Mesothelial cell of epicardium (in vitro differentiated cells): ENCODE data around the gene CEBPB. TPM values are rescaled to one million over a fixed set of nuclear protein-coding genes. Genes with fewer than 3 reads are reported as not detected.
A peak's percentile ranks its signal among the peaks of the same experiment; 100 is the strongest.

Experiments used
- DNase-seq, 2 experiments: peaks; one replicate each; pipeline ENCODE4 v3.0.0; 2021; ENCODE audit warnings: low spot score in 2 of 2; ENCODE audit not compliant: unreplicated experiment in 2 of 2
- H3K27ac Mint-ChIP-seq: 2 replicates; pipeline ENCODE4 v1.8.0; 2021; ENCODE audit warnings: mixed read lengths
- H3K27me3 Mint-ChIP-seq: 2 replicates; pipeline ENCODE4 v1.8.0; 2021; ENCODE audit warnings: low read depth, mixed read lengths
- H3K36me3 Mint-ChIP-seq: 2 replicates; pipeline ENCODE4 v1.8.0; 2021; ENCODE audit warnings: mixed read lengths
- H3K4me1 Mint-ChIP-seq: 2 replicates; pipeline ENCODE4 v1.8.0; 2021; ENCODE audit warnings: mixed read lengths
- H3K4me3 Mint-ChIP-seq: 2 replicates; pipeline ENCODE4 v1.8.0; 2021; ENCODE audit warnings: mild to moderate bottlenecking, moderate library complexity, mixed read lengths
- H3K9me3 Mint-ChIP-seq: 2 replicates; pipeline ENCODE4 v1.8.0; 2021; ENCODE audit warnings: mixed read lengths
- CTCF ChIP-seq: fragments of 200-600 bp; sonication (generic); IDR thresholded peaks from one replicate; pipeline ENCODE4 v1.5.0; 2021; ENCODE audit warnings: antibody characterized with exemption; ENCODE audit not compliant: unreplicated experiment
- total RNA-seq: library from RNA; stranded (reverse); gene quantifications from 3 replicates; pipeline ENCODE4 v1.2.1, GENCODE V29; 2021

CEBPB gene
- total RNA-seq, 1 donor from 2014 or later, result 25.6 TPM

- Mint-ChIP-seq H3K9me3 (peaks cover 7% of the 10 kb centered on the region), H3K4me1 (peaks cover 2% of the 10 kb centered on the region), H3K27me3 (no peaks in the 10 kb centered on the region), H3K4me3 (no peak overlapping the region), H3K36me3 (peaks cover 3% of the 10 kb centered on the region), H3K27ac (no peak overlapping the region)
- no peak for DNase-seq
- no peak for TF ChIP-seq CTCF
These were observed 3.6 kb upstream of the CEBPB start for GRCh38 chr20:50186987-50187402.

DNA sequence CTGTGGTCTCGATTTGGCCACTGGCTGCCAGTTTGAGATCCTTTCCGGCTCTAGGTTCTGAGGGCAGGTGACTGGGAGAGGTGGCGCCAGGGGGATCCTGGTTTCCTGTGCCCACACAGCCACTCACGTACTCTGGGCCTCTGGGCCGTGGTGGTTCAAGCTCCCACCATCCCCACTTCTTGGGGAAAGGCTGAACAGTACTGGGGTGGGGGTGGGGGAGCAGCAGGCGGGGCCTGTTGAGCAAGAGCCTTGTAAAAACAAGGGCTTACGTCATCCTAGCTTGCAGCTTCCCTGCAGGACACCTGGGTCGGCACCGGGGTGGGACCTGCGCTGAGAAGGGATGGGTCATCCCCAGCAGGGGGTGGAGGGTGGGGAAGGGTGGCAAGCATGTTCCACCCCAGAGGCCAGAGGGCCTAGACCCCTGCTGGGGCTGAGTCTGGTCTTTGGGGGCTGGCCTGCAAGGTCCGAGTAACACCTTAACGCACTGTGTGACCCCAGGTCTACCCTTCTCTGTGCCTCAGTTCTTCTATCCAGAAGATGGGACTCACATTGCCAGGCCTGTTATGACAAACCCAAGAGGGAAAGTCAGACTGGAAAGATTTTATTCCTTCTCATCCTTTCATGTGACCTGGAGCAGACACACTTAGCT lies 3.1 kb upstream of the CEBPB start:
- Mint-ChIP-seq H3K27me3 (no peaks in the 10 kb centered on the region), H3K36me3 (peaks cover 3% of the 10 kb centered on the region), H3K4me3 (no peak overlapping the region), H3K27ac (no peak overlapping the region), H3K4me1 (peaks cover 5% of the 10 kb centered on the region), H3K9me3 (peaks cover 7% of the 10 kb centered on the region)
- no peak for TF ChIP-seq CTCF
- DNase-seq, result no peak

DNA sequence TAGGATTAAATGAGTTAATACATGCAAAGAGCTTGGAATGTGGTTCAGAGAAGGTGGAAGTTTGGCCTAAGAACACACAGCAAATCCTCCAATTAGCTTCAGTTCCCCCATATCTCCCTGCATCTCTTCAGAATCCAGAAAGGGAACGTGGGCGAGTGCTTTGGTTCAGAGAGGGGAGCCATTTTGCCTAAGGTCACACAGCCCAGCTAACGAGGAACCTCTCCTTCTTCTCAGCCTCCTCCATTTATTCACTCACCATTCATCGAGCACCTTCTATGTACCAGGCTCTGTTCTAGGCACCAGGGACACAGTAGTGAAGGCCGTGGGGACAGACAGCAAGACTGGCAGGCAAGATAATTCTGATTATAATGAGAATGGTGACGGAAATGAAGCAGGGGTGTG lies 2.3 kb upstream of the CEBPB start:
- Mint-ChIP-seq H3K27ac (no peak overlapping the region), H3K4me3 (no peak overlapping the region)

DNA sequence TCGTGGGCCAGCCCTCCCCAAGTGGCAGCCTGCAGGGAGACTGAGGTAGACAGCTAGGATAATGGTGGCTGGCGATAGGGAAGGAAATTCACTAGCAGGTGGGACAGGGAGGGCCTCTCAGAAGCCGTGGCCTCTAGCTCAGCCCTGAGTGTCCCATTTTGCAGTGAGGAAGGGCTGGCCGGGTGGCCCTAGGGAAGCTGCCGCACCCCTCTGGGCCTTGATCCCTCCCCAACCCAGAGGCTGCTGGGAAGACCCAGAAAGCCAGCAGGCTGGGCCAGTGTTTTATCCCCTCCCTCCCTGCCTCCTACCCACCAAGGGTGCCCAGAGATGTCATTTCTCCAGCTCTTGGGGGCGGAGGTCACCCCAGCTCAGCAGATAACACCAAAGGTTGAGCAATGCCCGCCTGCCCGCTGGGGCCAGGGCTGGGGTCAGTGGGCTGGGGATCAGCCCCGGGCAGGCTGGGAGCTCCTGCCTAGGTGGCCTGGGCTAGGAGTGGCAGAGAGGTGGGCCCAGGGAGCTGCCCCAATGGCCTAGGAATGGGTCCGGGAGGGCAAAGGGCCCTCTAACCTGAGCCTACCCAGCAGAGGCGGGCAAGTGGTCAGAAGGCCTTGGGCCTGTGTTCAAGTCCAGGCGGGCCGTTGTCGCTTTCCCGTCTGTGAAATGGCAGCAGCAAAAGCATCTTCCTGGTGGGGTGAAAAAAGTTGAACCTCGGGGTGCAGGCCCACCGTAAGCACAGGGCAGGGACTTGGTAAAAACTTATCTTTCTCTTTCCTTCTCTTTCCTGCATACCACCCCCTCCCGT lies 1.6 kb upstream of the CEBPB start:
- Mint-ChIP-seq H3K4me1 (peaks cover 20% of the 10 kb centered on the region), H3K27me3 (no peaks in the 10 kb centered on the region), H3K9me3 (peaks cover 3% of the 10 kb centered on the region), H3K4me3 (peak overlapping the region; percentile 24), H3K27ac (peak overlapping the region; percentile 43), H3K36me3 (no peaks in the 10 kb centered on the region)
- TF ChIP-seq CTCF, result no peak
- no peak for DNase-seq

More for the DNA sequence above, 2.3 kb upstream of the CEBPB start:
- peaks cover 3% of the 10 kb centered on the region for H3K36me3 Mint-ChIP-seq
- peaks cover 13% of the 10 kb centered on the region for H3K4me1 Mint-ChIP-seq
- H3K9me3 Mint-ChIP-seq, result peaks cover 7% of the 10 kb centered on the region
- DNase-seq, result no peak
- TF ChIP-seq CTCF, result no peak
- H3K27me3 Mint-ChIP-seq, result no peaks in the 10 kb centered on the region

GRCh38 chr20:50189681-50190250 lies 864 bp upstream of the CEBPB start:
- no peak for TF ChIP-seq CTCF
- Mint-ChIP-seq H3K4me1 (peaks cover 21% of the 10 kb centered on the region), H3K27ac (peak overlapping the region; percentile 43), H3K27me3 (no peaks in the 10 kb centered on the region), H3K36me3 (no peaks in the 10 kb centered on the region), H3K4me3 (peak overlapping the region; percentile 57), H3K9me3 (no peaks in the 10 kb centered on the region)
- DNase-seq, result no peak
